Measurements from ENCODE around the gene UBXN11. TPM values are rescaled to one million over a fixed set of nuclear protein-coding genes. Genes with fewer than 3 reads are reported as not detected.

UBXN11 gene
- total and polyA plus RNA-seq, 2 of the 13 experiments (the other 11 are each of a cell fraction or from before 2014, with no cell fraction given), result 9.3 to 10.4 TPM

DNA sequence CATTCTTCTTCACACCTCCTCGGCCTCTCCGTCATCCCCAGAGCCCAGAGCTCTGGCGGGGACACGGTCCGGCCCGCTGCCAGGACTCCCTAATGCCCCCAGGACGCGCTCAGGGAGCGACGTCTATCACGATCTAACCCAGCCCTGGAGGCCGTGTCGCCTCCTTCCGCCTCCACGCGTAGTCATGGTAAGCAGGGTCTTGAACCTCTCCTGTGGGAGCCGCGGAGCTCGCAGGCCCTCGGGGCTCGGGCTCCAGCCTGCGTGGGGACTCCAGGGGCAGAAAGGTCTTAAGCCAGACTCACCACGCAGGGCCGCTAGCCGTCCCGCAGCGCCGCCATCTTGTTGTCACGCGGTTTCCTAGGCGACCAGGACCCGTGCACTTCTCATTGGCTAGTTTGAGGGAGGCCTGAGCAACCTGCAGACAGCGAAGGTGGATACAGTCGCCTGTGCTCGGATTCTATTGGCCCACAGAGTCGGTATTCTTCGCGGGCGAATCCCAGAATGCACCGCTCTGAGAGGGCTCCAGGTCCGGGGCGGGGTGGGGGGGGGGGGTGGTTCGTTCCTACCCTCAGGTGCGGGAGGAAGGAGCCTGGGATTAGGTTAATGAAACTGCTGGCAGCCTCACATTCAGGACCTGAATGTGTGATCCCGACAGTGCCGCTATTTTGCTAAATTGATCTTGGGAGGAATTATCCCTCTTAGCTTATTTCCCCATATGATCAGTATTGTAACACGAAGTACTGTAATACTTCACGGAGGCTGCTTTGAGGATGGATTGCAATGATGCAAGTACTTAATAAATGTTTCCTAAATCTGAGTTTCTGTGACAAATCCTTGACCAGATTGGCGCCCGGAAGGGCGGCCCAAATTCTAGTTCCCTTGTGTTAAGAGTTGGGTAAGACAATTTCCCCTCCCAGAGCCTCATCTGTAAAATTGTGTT lies at the start of gene UBXN11 (continued):
- TF ChIP-seq SIX1 (CRISPR knock-in tag; IDR thresholded peaks at IDR 0.05; ENCODE audit: borderline replicate concordance) (no peak), ZNF17 (CRISPR knock-in tag; IDR thresholded peaks at IDR 0.05) (no peak), ZBTB10 (CRISPR knock-in tag; IDR thresholded peaks at IDR 0.05; ENCODE audit: borderline replicate concordance) (no peak), NFYB (CRISPR knock-in tag; IDR thresholded peaks at IDR 0.05) (peak; percentile 93), RCOR2 (CRISPR knock-in tag; IDR thresholded peaks at IDR 0.05) (no peak), ZNF124 (CRISPR knock-in tag; IDR thresholded peaks at IDR 0.05) (no peak), YY1 (IDR thresholded peaks at IDR 0.05; ENCODE audit: insufficient read depth, insufficient replicate concordance, low read depth, low read length) (peak; percentile 98), TARDBP (CRISPR knock-in tag; IDR thresholded peaks at IDR 0.05) (0 out of 2 replicates have a peak, but pooled peaks have one; percentile 44), KDM5B (CRISPR knock-in tag; IDR thresholded peaks at IDR 0.05; ENCODE audit: borderline replicate concordance) (0 out of 2 replicates have a peak, but pooled peaks have one; percentile 29), PRDM15 (CRISPR knock-in tag; IDR thresholded peaks at IDR 0.05) (no peak), FOXO1 (CRISPR knock-in tag; IDR thresholded peaks at IDR 0.05) (no peak), ZBTB7A (CRISPR knock-in tag; IDR thresholded peaks at IDR 0.05) (no peak), FIP1L1 (IDR thresholded peaks at IDR 0.05; ENCODE audit: borderline replicate concordance, insufficient read depth, low read depth, low read length) (no peak), HES4 (CRISPR knock-in tag; IDR thresholded peaks at IDR 0.05; ENCODE audit: borderline replicate concordance) (no peak), ZNF354B (CRISPR knock-in tag; IDR thresholded peaks at IDR 0.05) (no peak), ZSCAN30 (CRISPR knock-in tag; IDR thresholded peaks at IDR 0.05) (no peak), ZNF232 (CRISPR knock-in tag; IDR thresholded peaks at IDR 0.05; ENCODE audit: borderline replicate concordance) (no peak), ZNF329 (CRISPR knock-in tag; IDR thresholded peaks at IDR 0.05; ENCODE audit: low read depth) (no peak), ZNF225 (CRISPR knock-in tag; IDR thresholded peaks at IDR 0.05) (0 out of 2 replicates have a peak, but pooled peaks have one; percentile 28), NRL (CRISPR knock-in tag; IDR thresholded peaks at IDR 0.05; ENCODE audit: borderline replicate concordance) (no peak; the same call in 1 of the 2 replicates), GPN1 (CRISPR knock-in tag; IDR thresholded peaks at IDR 0.05; ENCODE audit: borderline replicate concordance) (no peak)
- TF ChIP-seq, protein P1, sequence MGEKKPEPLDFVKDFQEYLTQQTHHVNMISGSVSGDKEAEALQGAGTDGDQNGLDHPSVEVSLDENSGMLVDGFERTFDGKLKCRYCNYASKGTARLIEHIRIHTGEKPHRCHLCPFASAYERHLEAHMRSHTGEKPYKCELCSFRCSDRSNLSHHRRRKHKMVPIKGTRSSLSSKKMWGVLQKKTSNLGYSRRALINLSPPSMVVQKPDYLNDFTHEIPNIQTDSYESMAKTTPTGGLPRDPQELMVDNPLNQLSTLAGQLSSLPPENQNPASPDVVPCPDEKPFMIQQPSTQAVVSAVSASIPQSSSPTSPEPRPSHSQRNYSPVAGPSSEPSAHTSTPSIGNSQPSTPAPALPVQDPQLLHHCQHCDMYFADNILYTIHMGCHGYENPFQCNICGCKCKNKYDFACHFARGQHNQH (CRISPR knock-in tag; IDR thresholded peaks at IDR 0.05), result 0 out of 2 replicates have a peak, but pooled peaks have one; percentile 27
